HepG2 (cell line): Measurements from ENCODE around the gene SLC38A8. TPM values are rescaled to one million over a fixed set of nuclear protein-coding genes. Genes with fewer than 3 reads are reported as not detected.

Experiments
- ATAC-seq: fragments of 200-7000 bp; cut with Tn5 transposase; 3 replicates; pipeline ENCODE4 v1.9.1; 2020; ENCODE audit warnings: mild to moderate bottlenecking, moderate library complexity
- BruUV-seq: library from RNA; stranded (reverse); fragments of 400-500 nt; replicated peaks from 2 replicates; lab custom pipeline; 2021; lab: Mats Ljungman, UMichigan
- CTCF ChIA-PET: fragments of 300-600 bp; formaldehyde crosslinking; extraction: SDS; loops from one replicate; lab custom pipeline; 2021; ENCODE audit warnings: low total read pairs, inconsistent platforms, low intra/inter-chr PET ratio; lab: Yijun Ruan, JAX
- POLR2A ChIA-PET: fragments of 350-600 bp; sonication (Branson Sonifier 250); formaldehyde crosslinking; loops from one replicate; lab custom pipeline; 2020; ENCODE audit warnings: antibody characterized with exemption, inconsistent platforms; lab: Yijun Ruan, JAX
- DNase-seq: peaks from one replicate; pipeline ENCODE4 v3.0.0-alpha.2; 2015; ENCODE audit warnings: low spot score
- FAIRE-seq: peaks from 3 replicates; lab custom pipeline; 2011; peaks lifted over from hg19 to GRCh38; lab: Jason Lieb, UNC
- H2AFZ ChIP-seq: one replicate; pipeline ENCODE4 v1.6.1; 2011; ENCODE audit warnings: low read length, inconsistent platforms
- H3K27ac ChIP-seq: fragments of 300-600 bp; 3 replicates; pipeline ENCODE4 v1.8.0; 2011; ENCODE audit warnings: mixed run types, mild to moderate bottlenecking, mixed read lengths, low read length, inconsistent platforms; ENCODE audit not compliant: insufficient read depth; ENCODE audit errors: extremely low read length
- H3K27me3 ChIP-seq, 2 experiments: fragments of 200-600 bp in 1 of 2; 2 replicates in 1 of 2; 3 replicates in 1 of 2; pipeline versions ENCODE4 v1.6.0 to v1.8.0; 2011; ENCODE audit warnings: low read length in 2 of 2, mild to moderate bottlenecking in 2 of 2, moderate library complexity in 2 of 2, inconsistent platforms in 1 of 2; ENCODE audit not compliant: insufficient read depth in 2 of 2, control insufficient read depth in 1 of 2
- H3K36me3 ChIP-seq, 2 experiments: fragments of 200-600 bp in 1 of 2; replicated peaks in 1 of 2; 2 replicates in 1 of 2; 3 replicates in 1 of 2; pipeline versions ENCODE4 v1.5.1 to v1.8.0; 2011; ENCODE audit warnings: low read length in 2 of 2, inconsistent platforms in 1 of 2; ENCODE audit not compliant: insufficient read depth in 2 of 2, control insufficient read depth in 1 of 2
- H3K4me1 ChIP-seq: 2 replicates; pipeline ENCODE4 v1.5.1; 2012; ENCODE audit warnings: low read length, inconsistent platforms; ENCODE audit not compliant: insufficient read depth
- H3K4me2 ChIP-seq: 2 replicates; pipeline ENCODE4 v1.6.0; 2011; ENCODE audit warnings: low read depth, low read length, inconsistent platforms
- H3K4me3 ChIP-seq, 3 experiments: fragments of 200-600 bp in 1 of 3; sonication (generic), shearing (Covaris generic) in 1 of 3; replicated peaks in 1 of 3; 2 replicates each; pipeline ENCODE4 v1.5.1; 2011 to 2016; ENCODE audit warnings: low read length in 3 of 3, inconsistent platforms in 2 of 3, low read depth in 2 of 3, mild to moderate bottlenecking in 2 of 3, control low read depth in 1 of 3, mixed read lengths in 1 of 3; ENCODE audit not compliant: insufficient read depth in 1 of 3
- H3K79me2 ChIP-seq: one replicate; pipeline ENCODE4 v1.6.1; 2011; ENCODE audit warnings: low read length, inconsistent platforms; ENCODE audit not compliant: insufficient read depth
- H3K9ac ChIP-seq: 2 replicates; pipeline ENCODE4 v1.6.0; 2011; ENCODE audit warnings: mild to moderate bottlenecking, low read depth, low read length, inconsistent platforms; ENCODE audit not compliant: insufficient read depth
- H3K9me3 ChIP-seq: 2 replicates; pipeline ENCODE4 v1.5.1; 2012; ENCODE audit warnings: mild to moderate bottlenecking, low read length
- H4K20me1 ChIP-seq: 2 replicates; pipeline ENCODE4 v1.6.0; 2011; ENCODE audit warnings: inconsistent platforms, mild to moderate bottlenecking, low read length, moderate library complexity; ENCODE audit not compliant: insufficient read depth
- DNMT3B ChIP-seq: conservative IDR thresholded peaks from 2 replicates; pipeline ENCODE4 v1.6.1; 2016; ENCODE audit warnings: missing biosample characterization, control low read depth
- GMEB1 ChIP-seq: sonication (generic); formaldehyde crosslinking; IDR thresholded peaks from 2 replicates; pipeline ENCODE4 v1.5.1; 2020; ENCODE audit warnings: missing genetic modification reagents, mild to moderate bottlenecking, borderline replicate concordance
- HMGA1 ChIP-seq: sonication (generic); formaldehyde crosslinking; conservative IDR thresholded peaks from 2 replicates; pipeline ENCODE4 v1.4.0; 2020; ENCODE audit warnings: missing genetic modification reagents
- ISX ChIP-seq: sonication (generic); formaldehyde crosslinking; conservative IDR thresholded peaks from 2 replicates; pipeline ENCODE4 v1.5.0; 2020; ENCODE audit warnings: missing genetic modification reagents
- KLF12 ChIP-seq: sonication (generic); formaldehyde crosslinking; IDR thresholded peaks from 2 replicates; pipeline ENCODE4 v1.4.0; 2020; ENCODE audit warnings: missing genetic modification reagents, borderline replicate concordance
- MZF1 ChIP-seq: sonication (generic); formaldehyde crosslinking; IDR thresholded peaks from 2 replicates; pipeline ENCODE4 v1.8.1; 2023; ENCODE audit warnings: mild to moderate bottlenecking, missing genetic modification reagents, borderline replicate concordance
- PRDM15 ChIP-seq: sonication (generic); formaldehyde crosslinking; IDR thresholded peaks from 2 replicates; pipeline ENCODE4 v1.4.0; 2020; ENCODE audit warnings: missing genetic modification reagents
- SMARCC2 ChIP-seq: fragments of 450-650 bp; IDR thresholded peaks from 2 replicates; pipeline ENCODE4 v1.6.1; 2017; ENCODE audit warnings: antibody characterized with exemption, mild to moderate bottlenecking
- ZBTB2 ChIP-seq: sonication (generic); formaldehyde crosslinking; IDR thresholded peaks from 2 replicates; pipeline ENCODE4 v1.8.0; 2022; ENCODE audit warnings: low read depth, missing genetic modification reagents
- ZBTB39 ChIP-seq: sonication (generic); formaldehyde crosslinking; IDR thresholded peaks from 2 replicates; pipeline ENCODE4 v1.5.0; 2020; ENCODE audit warnings: missing genetic modification reagents
- ZBTB7A ChIP-seq: sonication (generic); formaldehyde crosslinking; IDR thresholded peaks from 2 replicates; pipeline ENCODE4 v1.8.0; 2022; ENCODE audit warnings: mild to moderate bottlenecking, missing genetic modification reagents
- ZNF292 ChIP-seq: sonication (generic); formaldehyde crosslinking; IDR thresholded peaks from 2 replicates; pipeline ENCODE4 v1.8.1; 2022; ENCODE audit warnings: mild to moderate bottlenecking, low read depth, missing genetic modification reagents, borderline replicate concordance
- ZNF557 ChIP-seq: sonication (generic); formaldehyde crosslinking; IDR thresholded peaks from 2 replicates; pipeline ENCODE4 v1.4.0; 2020; ENCODE audit warnings: missing genetic modification reagents
- ZNF614 ChIP-seq: IDR thresholded peaks from 2 replicates; pipeline ENCODE4 v1.6.1; 2018; ENCODE audit warnings: missing biosample characterization, missing genetic modification reagents, inconsistent platforms, borderline replicate concordance
- ZNF777 ChIP-seq: sonication (generic); formaldehyde crosslinking; IDR thresholded peaks from 2 replicates; pipeline ENCODE4 v1.4.0; 2020; ENCODE audit warnings: missing genetic modification reagents
- ZSCAN25 ChIP-seq: sonication (generic); formaldehyde crosslinking; IDR thresholded peaks from 2 replicates; pipeline ENCODE4 v1.8.0; 2022; ENCODE audit warnings: mild to moderate bottlenecking, missing genetic modification reagents
- WGBS: methylation state at CpG from one replicate; pipeline ENCODE4 v1.1.6; 2017; ENCODE audit warnings: low lambda C conversion rate; 5-methylcytosine and 5-hydroxymethylcytosine counted together
- in situ Hi-C: cut with HindIII; loops from 2 replicates; pipeline ENCODE4 v1.10.0; 2017; ENCODE audit warnings: low pct_unique_long_range_greater_than_20kb; ENCODE audit not compliant: extremely low pct_ligation_motif_present
- intact Hi-C: fragments of 100-400 bp; cut with micrococcal nuclease; formaldehyde crosslinking; loops from one replicate; pipeline ENCODE4 v1.10.0; 2022; ENCODE audit not compliant: unreplicated experiment
- polyA plus RNA-seq, 8 experiments: library from polyadenylated mRNA; depleted of rRNA in 3 of 8; stranded (reverse) in 7 of 8; unstranded in 1 of 8; fragments of >200 nt; fragmentation: Illumina TruSeq in 4 of 8; extraction: Trizol in 4 of 8; gene quantifications; 2 replicates each; pipeline versions ENCODE4 v1.2.1 to v1.2.3, GENCODE V29; 2011 to 2016; ENCODE audit warnings: low read depth in 4 of 8, missing spikeins in 1 of 8, mixed read lengths in 1 of 8; ENCODE audit not compliant: insufficient read depth in 1 of 8
- total RNA-seq, 5 experiments: library from RNA; depleted of rRNA; stranded (reverse); fragments of >200 nt; fragmentation: Illumina TruSeq; extraction: Trizol; gene quantifications; 2 replicates each; pipeline ENCODE4 v1.2.3, GENCODE V29; 2016; ENCODE audit warnings: low read depth in 1 of 5

The SLC38A8 gene
- total and polyA plus RNA-seq, 2 of the 13 experiments (the other 11 are each of a cell fraction or from before 2014, with no cell fraction given), result 0.24 to 0.37 TPM

- TF ChIP-seq ISX (CRISPR knock-in tag) (no peak), ZNF777 (CRISPR knock-in tag) (no peak), MZF1 (CRISPR knock-in tag) (no peak), ZNF614 (CRISPR knock-in tag) (no peak), ZNF557 (no peak), HMGA1 (CRISPR knock-in tag) (no peak), KLF12 (no peak), PRDM15 (no peak), SMARCC2 (no peak)
These were observed 17.7 kb downstream of the SLC38A8 start (continued) for GRCh38 chr16:84024854-84025253.

- no peak overlapping the region for H3K9ac ChIP-seq
- in situ Hi-C loops (no loop called here), intact Hi-C loops (no loop called here)
- FAIRE-seq (no peak), ATAC-seq (0 out of 3 replicates have a peak, but pooled peaks have one; percentile 8), DNase-seq (no peak)
- H3K27me3 ChIP-seq, result no peaks in the 10 kb centered on the region
- ChIA-PET POLR2A (no interaction called here), CTCF (no interaction called here)
- no peaks in the 10 kb centered on the region for H4K20me1 ChIP-seq
- H3K79me2 ChIP-seq, result no peaks in the 10 kb centered on the region
- H2AFZ ChIP-seq, result no peak overlapping the region
- peaks cover 23% of the 10 kb centered on the region for H3K9me3 ChIP-seq
- no peaks in the 10 kb centered on the region for H3K36me3 ChIP-seq
- 73% methylated on average over 11 of the region's 11 CpGs for WGBS
- H3K27ac ChIP-seq, result no peak overlapping the region
- H3K4me1 ChIP-seq, result peaks cover 61% of the 10 kb centered on the region
- peak overlapping the region; percentile 14; the same call in 1 of the 2 replicates for H3K4me2 ChIP-seq
- H3K4me3 ChIP-seq, result no peak overlapping the region
- BruUV-seq, result no TSS peak
- peak; percentile 86 for TF ChIP-seq ZSCAN25 (CRISPR knock-in tag)
- TF ChIP-seq ZBTB39, result no peak
- TF ChIP-seq DNMT3B, result no peak
- peak; percentile 18; the same call in 1 of the 2 replicates for TF ChIP-seq GMEB1 (CRISPR knock-in tag)
- TF ChIP-seq ZNF292 (CRISPR knock-in tag), result no peak
- TF ChIP-seq ZBTB7A, result no peak
- no peak for TF ChIP-seq ZBTB2 (CRISPR knock-in tag)
These were observed 20.0 kb downstream of the SLC38A8 start for GRCh38 chr16:84022644-84023043.
